ENCODE measurements around the gene ZNF618.

GRCh38 chr9:113957351-113957750, 81.2 kb downstream of the ZNF618 start:
- no peak for TF ChIP-seq CTCF (IDR thresholded peaks at IDR 0.05)
- TF ChIP-seq POLR2A (IDR thresholded peaks at IDR 0.05), result no peak
